K562 (cell line): ENCODE measurements around the gene IL13. TPM values are rescaled to one million over a fixed set of nuclear protein-coding genes. Genes with fewer than 3 reads are reported as not detected.

Source experiments
- ELF4 ChIP-seq: fragments of 450-650 bp; formaldehyde crosslinking; IDR thresholded peaks from 2 replicates; pipeline ENCODE4 v1.4.0; 2022; ENCODE audit warnings: missing genetic modification characterization
- L3MBTL2 ChIP-seq: fragments of 450-650 bp; IDR thresholded peaks from 2 replicates; pipeline ENCODE4 v1.6.1; 2016; ENCODE audit warnings: mild to moderate bottlenecking, moderate library complexity
- MLLT1 ChIP-seq, 2 experiments: fragments of 450-650 bp; IDR thresholded peaks; 2 replicates each; pipeline ENCODE4 v1.6.1; 2016
- TEAD1 ChIP-seq, 2 experiments: fragments of 450-650 bp in 1 of 2; sonication (generic) in 1 of 2; formaldehyde crosslinking; IDR thresholded peaks; 2 replicates each; pipeline versions ENCODE4 v1.4.0 to v1.8.0; 2020 to 2022; ENCODE audit warnings: mild to moderate bottlenecking in 2 of 2, missing genetic modification reagents in 1 of 2
- TFAP4 ChIP-seq: sonication (generic); formaldehyde crosslinking; IDR thresholded peaks from 2 replicates; pipeline ENCODE4 v1.8.0; 2022; ENCODE audit warnings: missing genetic modification reagents, mild to moderate bottlenecking, moderate library complexity, borderline replicate concordance
- ZBTB40 ChIP-seq, 2 experiments: fragments of 450-650 bp in 1 of 2; sonication (generic) in 1 of 2; formaldehyde crosslinking in 1 of 2; IDR thresholded peaks; 2 replicates each; pipeline versions ENCODE4 v1.7.1 to v1.9.0; 2016 to 2022; ENCODE audit warnings: inconsistent platforms in 1 of 2, mild to moderate bottlenecking in 1 of 2, missing genetic modification reagents in 1 of 2
- polyA plus RNA-seq, 8 experiments: library from polyadenylated mRNA; depleted of rRNA in 4 of 8; stranded (reverse) in 5 of 8; unstranded in 3 of 8; fragments of >200 nt; fragmentation: Nextera tagmentation in 2 of 8; fragmentation: Illumina TruSeq in 1 of 8; extraction: Ambion mirVana in 2 of 8; extraction: Trizol in 1 of 8; gene quantifications; 2 replicates each; pipeline versions ENCODE4 v1.2.1 to v1.2.3, GENCODE V29; 2011 to 2014; ENCODE audit warnings: inconsistent platforms in 1 of 8, missing spikeins in 1 of 8
- total RNA-seq, 7 experiments: library from RNA; depleted of rRNA in 6 of 7; stranded (reverse); fragments of >200 nt in 6 of 7; fragmentation: Illumina TruSeq in 2 of 7; extraction: Trizol in 2 of 7; gene quantifications; 2 replicates each; pipeline versions ENCODE4 v1.2.1 to v1.2.3, GENCODE V29; 2011 to 2021; ENCODE audit warnings: low replicate concordance in 1 of 7
- TF ChIP-seq, protein P1 (sequence below): sonication (generic); formaldehyde crosslinking; IDR thresholded peaks from 2 replicates; pipeline ENCODE4 v1.8.0; 2022; ENCODE audit warnings: mild to moderate bottlenecking, low read depth, missing genetic modification reagents
- TF ChIP-seq, protein P2 (sequence below), 2 experiments: fragments of 450-650 bp in 1 of 2; IDR thresholded peaks; 2 replicates each; pipeline ENCODE4 v1.6.1; 2011 to 2017; ENCODE audit warnings: low read depth in 2 of 2, antibody characterized with exemption in 1 of 2, borderline replicate concordance in 1 of 2, low read length in 1 of 2, mild to moderate bottlenecking in 1 of 2, mixed read lengths in 1 of 2; ENCODE audit not compliant: control insufficient read depth in 1 of 2

Gene IL13
- total and polyA plus RNA-seq, 9 of the 15 experiments (the other 6 are each of a cell fraction or from before 2014, with no cell fraction given), result not detected

DNA sequence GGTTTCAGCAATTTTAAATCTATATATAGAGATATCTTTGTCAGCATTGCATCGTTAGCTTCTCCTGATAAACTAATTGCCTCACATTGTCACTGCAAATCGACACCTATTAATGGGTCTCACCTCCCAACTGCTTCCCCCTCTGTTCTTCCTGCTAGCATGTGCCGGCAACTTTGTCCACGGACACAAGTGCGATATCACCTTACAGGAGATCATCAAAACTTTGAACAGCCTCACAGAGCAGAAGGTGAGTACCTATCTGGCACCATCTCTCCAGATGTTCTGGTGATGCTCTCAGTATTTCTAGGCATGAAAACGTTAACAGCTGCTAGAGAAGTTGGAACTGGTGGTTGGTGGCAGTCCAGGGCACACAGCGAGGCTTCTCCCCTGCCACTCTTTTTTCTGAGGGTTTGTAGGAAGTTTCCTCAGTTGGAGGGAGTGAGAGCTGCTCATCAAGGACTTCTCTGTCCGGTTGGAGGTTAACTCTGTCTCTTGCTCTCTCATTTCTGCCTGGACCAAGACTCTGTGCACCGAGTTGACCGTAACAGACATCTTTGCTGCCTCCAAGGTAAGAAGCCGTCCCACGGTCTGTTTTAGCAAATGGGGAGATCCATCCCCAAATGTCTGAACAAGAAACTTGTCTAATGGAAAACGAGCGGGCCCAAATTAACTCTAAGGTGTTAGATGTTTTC lies 16.1 kb downstream of the IL13 start, which contains the start of gene IL4 (continued):
- TF ChIP-seq ZBTB40 (IDR thresholded peaks at IDR 0.05), result no peak
- TF ChIP-seq ZBTB40 (CRISPR knock-in tag; IDR thresholded peaks at IDR 0.05), result no peak
- TF ChIP-seq, protein P1, sequence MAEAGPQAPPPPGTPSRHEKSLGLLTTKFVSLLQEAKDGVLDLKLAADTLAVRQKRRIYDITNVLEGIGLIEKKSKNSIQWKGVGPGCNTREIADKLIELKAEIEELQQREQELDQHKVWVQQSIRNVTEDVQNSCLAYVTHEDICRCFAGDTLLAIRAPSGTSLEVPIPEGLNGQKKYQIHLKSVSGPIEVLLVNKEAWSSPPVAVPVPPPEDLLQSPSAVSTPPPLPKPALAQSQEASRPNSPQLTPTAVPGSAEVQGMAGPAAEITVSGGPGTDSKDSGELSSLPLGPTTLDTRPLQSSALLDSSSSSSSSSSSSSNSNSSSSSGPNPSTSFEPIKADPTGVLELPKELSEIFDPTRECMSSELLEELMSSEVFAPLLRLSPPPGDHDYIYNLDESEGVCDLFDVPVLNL (CRISPR knock-in tag), result no peak
- peak; percentile 54 for TF ChIP-seq L3MBTL2
- TF ChIP-seq TFAP4, result no peak; the same call in 1 of the 2 replicates
- TF ChIP-seq MLLT1 (IDR thresholded peaks at IDR 0.05), result no peak
- TF ChIP-seq, protein P2, sequence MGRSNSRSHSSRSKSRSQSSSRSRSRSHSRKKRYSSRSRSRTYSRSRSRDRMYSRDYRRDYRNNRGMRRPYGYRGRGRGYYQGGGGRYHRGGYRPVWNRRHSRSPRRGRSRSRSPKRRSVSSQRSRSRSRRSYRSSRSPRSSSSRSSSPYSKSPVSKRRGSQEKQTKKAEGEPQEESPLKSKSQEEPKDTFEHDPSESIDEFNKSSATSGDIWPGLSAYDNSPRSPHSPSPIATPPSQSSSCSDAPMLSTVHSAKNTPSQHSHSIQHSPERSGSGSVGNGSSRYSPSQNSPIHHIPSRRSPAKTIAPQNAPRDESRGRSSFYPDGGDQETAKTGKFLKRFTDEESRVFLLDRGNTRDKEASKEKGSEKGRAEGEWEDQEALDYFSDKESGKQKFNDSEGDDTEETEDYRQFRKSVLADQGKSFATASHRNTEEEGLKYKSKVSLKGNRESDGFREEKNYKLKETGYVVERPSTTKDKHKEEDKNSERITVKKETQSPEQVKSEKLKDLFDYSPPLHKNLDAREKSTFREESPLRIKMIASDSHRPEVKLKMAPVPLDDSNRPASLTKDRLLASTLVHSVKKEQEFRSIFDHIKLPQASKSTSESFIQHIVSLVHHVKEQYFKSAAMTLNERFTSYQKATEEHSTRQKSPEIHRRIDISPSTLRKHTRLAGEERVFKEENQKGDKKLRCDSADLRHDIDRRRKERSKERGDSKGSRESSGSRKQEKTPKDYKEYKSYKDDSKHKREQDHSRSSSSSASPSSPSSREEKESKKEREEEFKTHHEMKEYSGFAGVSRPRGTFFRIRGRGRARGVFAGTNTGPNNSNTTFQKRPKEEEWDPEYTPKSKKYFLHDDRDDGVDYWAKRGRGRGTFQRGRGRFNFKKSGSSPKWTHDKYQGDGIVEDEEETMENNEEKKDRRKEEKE (IDR thresholded peaks at IDR 0.05; ENCODE audit: borderline replicate concordance in 1 of 2, control insufficient read depth in 1 of 2, low read depth in 2 of 2, low read length in 1 of 2), result no peak
- no peak for TF ChIP-seq ELF4 (CRISPR knock-in tag)
- TF ChIP-seq TEAD1 (CRISPR knock-in tag; IDR thresholded peaks at IDR 0.05), result no peak
